Anterior cingulate cortex (tissue), 58 donors: ENCODE results near the gene CD244.
"Not testable (repeated sequence)": the region's sequence is repeated elsewhere in the genome, so short reads cannot be mapped to it uniquely, and the experiment has no call there.

Source experiments
- DNase-seq, 58 donors: peaks; one replicate each; lab custom pipeline; 2025; lab: John Stamatoyannopoulos, UW

The CD244 gene

DNA sequence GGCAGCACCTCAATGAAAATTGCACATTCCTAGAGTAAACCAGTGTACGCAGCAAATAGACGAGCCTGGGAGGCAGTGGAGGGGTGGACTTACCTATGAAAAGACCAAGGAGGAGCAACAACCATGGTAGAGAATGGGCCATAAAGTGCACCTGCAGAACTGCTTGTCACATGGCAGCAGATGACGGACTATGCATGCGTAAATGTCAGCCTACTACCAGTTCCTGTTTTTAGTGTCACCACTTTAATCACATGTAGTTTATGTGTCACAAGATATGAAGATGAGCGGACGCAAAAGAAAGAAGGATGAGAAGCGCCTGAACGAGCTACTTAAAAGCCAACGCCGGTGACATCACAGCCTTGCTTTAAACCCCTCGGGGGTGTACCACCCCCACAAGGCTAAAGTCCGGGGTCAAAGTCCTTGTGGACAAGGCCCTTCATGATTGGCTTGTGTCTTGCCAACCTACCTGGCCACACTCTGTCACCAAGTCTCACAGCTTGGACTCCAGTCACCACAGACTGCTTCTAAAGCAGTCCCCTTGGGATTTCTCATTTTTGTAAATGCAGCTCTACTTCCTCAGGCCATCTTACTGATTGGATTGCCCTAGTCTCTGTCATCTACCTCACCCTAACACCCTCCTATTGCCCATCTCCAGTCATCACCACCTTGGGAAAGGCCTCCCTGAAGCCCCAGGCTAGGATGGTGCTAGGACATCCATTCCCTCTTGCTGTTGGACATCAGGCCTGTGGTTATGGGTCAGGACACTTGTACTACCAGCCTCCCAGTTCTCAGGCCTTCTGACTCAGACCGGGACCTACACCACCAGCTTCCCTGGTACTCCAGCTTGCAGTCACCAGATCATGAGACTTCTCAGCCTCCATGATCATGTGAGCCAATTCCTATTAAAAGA lies 72.7 kb downstream of the CD244 start:
- no peak for DNase-seq

DNA sequence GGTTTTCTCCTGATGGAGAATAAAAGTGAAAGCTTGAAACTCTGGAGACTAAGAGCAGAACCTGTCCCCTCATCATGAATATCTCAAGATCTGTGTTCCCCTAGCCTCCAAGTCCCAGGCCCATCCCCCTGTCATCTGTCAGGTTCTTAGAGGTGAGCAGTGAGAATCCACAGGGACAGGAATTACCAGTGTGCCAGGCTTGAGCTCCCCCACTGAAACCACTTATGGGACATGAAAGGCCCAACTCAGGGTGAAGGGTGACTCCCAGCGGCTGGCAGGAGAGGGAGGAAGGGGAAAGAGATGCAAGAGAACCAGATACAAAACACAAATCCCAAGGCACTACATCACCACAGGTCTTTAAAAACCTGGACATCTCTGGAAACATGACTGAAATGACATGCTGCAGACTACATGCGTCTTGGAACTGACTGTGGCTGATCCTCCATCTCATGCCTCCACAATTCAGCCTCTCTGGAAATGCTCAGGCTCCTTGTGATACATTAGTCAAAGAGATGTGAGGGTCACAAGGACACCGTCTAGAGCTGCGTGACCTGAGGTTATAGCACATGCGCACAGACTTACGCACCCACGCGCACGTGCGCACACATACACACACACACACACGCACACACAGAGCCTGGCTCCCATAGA lies 73.5 kb downstream of the CD244 start:
- DNase-seq = no peak

DNA sequence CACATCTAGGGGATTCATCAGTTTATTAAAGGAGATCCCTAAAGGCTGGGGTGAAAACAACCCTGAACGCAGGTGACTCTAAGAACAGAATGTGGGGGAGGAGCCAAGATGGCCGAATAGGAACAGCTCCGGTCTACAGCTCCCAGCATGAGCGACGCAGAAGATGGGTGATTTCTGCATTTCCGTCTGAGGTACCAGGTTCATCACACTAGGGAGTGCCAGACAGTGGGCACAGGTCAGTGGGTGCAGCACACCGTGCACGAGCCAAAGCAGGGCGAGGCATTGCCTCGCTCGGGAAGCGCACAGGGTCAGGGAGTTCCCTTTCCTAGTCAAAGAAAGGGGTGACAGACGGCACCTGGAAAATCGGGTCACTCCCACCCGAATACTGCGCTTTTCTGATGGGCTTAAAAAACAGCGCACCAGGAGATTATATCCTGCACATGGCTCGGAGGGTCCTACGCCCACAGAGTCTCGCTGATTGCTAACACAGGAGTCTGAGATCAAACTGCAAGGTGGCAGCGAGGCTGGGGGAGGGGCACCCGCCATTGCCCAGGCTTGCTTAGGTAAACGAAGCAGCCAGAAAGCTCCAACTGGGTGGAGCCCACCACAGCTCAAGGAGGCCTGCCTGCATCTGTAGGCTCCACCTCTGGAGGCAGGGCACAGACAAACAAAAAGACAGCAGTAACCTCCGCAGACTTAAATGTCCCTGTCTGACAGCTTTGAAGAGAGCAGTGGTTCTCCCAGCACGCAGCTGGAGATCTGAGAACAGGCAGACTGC lies 79.5 kb downstream of the CD244 start:
- DNase-seq = not testable (repeated sequence)

DNA sequence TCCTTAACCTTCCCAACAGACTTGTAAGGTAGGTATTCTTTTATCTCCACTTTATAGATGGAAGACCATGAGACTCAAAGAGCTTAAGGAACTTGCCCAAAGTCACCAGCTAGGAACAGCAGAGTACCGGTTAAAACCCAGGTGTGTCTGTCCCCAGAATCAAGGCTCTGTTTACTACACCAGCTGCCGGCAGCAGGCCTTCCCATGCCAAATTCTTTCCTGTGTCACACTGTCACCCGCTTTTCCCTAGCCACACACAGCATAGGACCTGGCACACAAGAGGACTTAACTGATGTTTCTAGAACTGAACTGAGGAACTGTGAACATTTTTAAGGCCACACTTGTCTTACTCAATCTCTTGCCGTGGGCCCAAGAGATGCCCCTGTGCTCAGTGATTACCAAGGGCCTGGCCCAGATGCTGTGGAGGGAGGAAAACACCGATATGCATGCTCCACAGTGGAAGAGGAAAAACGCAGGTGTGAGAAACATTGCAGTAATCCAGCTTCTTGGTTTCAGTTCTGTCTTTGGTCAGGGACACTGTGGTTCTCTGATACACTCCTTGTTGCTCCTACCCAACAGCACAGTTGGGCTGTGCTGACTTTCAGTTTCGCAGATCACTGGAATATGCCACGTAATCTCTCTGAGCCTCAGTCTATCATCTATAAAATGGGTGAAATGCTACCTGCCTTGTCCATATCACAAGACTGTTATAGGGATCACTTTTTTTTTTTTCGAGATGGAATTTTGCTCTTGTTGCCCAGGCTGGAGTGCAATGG lies 80.6 kb downstream of the CD244 start:
- no peak for DNase-seq

DNA sequence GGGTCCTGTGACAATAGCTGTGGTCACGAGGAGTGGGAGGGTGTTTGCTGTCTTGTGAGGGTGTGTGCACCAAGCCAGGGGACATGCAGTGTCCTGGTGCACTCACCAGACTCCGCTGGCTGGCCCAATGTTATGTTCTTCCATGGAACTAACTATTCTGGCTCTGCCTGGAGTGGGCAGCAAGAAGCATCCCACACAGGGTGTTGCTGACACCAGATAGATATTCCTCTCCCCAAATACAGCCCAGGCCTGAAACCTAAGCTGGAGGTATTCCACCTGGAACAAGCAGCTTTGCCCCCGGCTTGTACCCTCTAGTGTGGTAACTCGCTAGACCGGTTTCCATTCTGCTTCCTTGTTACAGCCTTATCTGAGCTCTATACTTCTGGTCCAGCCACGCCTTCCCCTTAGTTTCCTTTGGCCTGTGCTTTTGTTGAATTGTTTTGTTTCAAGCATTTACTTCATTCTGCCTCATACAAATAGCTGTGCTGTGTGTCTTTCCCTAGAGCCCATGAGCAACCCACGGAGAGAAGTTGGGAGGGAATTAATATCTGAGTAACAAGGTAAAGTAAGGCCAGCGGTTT lies 81.4 kb downstream of the CD244 start:
- DNase-seq = no peak

DNA sequence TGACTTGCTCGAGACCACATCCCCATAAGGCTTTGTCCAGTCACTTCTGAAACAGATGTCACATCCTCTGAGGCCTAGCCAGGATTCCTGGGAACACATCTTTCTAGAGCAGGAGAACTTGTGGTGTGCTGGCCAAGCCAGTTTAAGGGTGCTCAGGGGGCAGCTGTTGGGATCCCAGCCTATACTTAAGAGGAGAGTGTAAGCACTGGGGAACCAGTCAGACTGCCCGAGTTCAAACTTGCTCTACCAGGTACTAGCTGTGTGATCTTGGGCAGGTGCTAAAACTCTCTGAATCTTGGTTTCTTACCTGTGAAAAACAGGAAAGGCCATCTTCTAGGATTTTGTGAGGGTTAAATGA lies 82.3 kb downstream of the CD244 start:
- DNase-seq = no peak
